Gastrocnemius medialis (tissue), 4 donors: ENCODE data around the gene INPP5D. TPM values are rescaled to one million over a fixed set of nuclear protein-coding genes. Genes with fewer than 3 reads are reported as not detected.

Source experiments
- ATAC-seq, 2 donors: fragments of 150-250 bp; one replicate each; pipeline ENCODE4 v1.9.1; 2016
- DNase-seq, 2 donors: peaks; one replicate each; pipeline ENCODE4 v3.0.0-alpha.2; 2019
- H3K27ac ChIP-seq, 4 donors: fragments of 200-600 bp; sonication (generic); 1 replicate in 1 of 4; 2 replicates in 3 of 4; pipeline ENCODE4 v1.5.1; 2016 to 2018; ENCODE audit warnings: mild to moderate bottlenecking in 2 of 4, moderate library complexity in 1 of 4
- H3K27me3 ChIP-seq, 3 donors: fragments of 200-600 bp; sonication (generic) in 2 of 3; 1 replicate in 1 of 3; 2 replicates in 2 of 3; pipeline versions ENCODE4 v1.5.1 to v1.6.0; 2016 to 2019; ENCODE audit warnings: mild to moderate bottlenecking in 1 of 3, moderate library complexity in 1 of 3
- H3K36me3 ChIP-seq, 2 donors: fragments of 200-600 bp; sonication (generic) in 1 of 2; one replicate each; pipeline ENCODE4 v1.5.1; 2017 to 2018
- H3K4me1 ChIP-seq, 2 donors: fragments of 200-600 bp; sonication (generic) in 1 of 2; one replicate each; pipeline ENCODE4 v1.5.1; 2016 to 2017; ENCODE audit warnings: mild to moderate bottlenecking in 2 of 2
- H3K4me3 ChIP-seq, 4 donors: fragments of 200-600 bp; sonication (generic) in 3 of 4; 1 replicate in 1 of 4; 2 replicates in 3 of 4; pipeline ENCODE4 v1.5.1; 2016 to 2019; ENCODE audit warnings: mild to moderate bottlenecking in 2 of 4
- H3K9me3 ChIP-seq, 3 donors: fragments of 200-600 bp; sonication (generic) in 2 of 3; 1 replicate in 1 of 3; 2 replicates in 2 of 3; pipeline ENCODE4 v1.5.1; 2016 to 2019
- CTCF ChIP-seq, 5 experiments: fragments of 450-650 bp in 3 of 5; fragments of 200-600 bp in 2 of 5; sonication (generic) in 2 of 5; IDR thresholded peaks in 4 of 5; conservative IDR thresholded peaks in 1 of 5; 1 replicate in 4 of 5; 2 replicates in 1 of 5; pipeline ENCODE4 v1.5.1; 2016 to 2019; ENCODE audit warnings: antibody characterized with exemption in 5 of 5, mild to moderate bottlenecking in 3 of 5, moderate library complexity in 3 of 5
- POLR2A ChIP-seq, 2 donors: fragments of 450-650 bp; IDR thresholded peaks; one replicate each; pipeline ENCODE4 v1.6.1; 2017; ENCODE audit warnings: antibody characterized with exemption in 2 of 2, mild to moderate bottlenecking in 2 of 2, moderate library complexity in 2 of 2
- in situ Hi-C, 4 donors: fragments of 200-750 bp; cut with MboI; loops; one replicate each; pipeline versions ENCODE4 v1.15.0 to v1.8.0; 2017; ENCODE audit warnings: low sequenced_read_pairs in 4 of 4
- intact Hi-C: fragments of 100-400 bp; cut with DNase I; formaldehyde crosslinking; loops from one replicate; pipeline ENCODE4 v1.15.1; 2023; ENCODE audit warnings: low total_unique reads
- total RNA-seq, 4 donors: library from RNA; depleted of rRNA; stranded (reverse); fragments of >200 nt; gene quantifications; one replicate each; pipeline versions ENCODE4 v1.1.0 to v1.2.3, GENCODE V29; 2016

INPP5D gene
- total RNA-seq, 4 donors from 2014 or later: 1.7 to 18.7 (median 4.9) TPM

GRCh38 chr2:233208382-233209116 is 148.4 kb downstream of the INPP5D start:
- ATAC-seq (no peak), DNase-seq (no peak)
- Histone ChIP-seq H3K4me3 (no peak overlapping the region), H3K27ac (no peak overlapping the region), H3K36me3 (no peaks in the 10 kb centered on the region), H3K4me1 (peaks cover 0 to 3% of the 10 kb centered on the region in 2 donors), H3K9me3 (no peaks in the 10 kb centered on the region), H3K27me3 (no peaks in the 10 kb centered on the region)
- in situ Hi-C loops (no loop called here), intact Hi-C loops (no loop called here)
- TF ChIP-seq POLR2A (IDR thresholded peaks at IDR 0.05) (no peak), CTCF (IDR thresholded peaks at IDR 0.05 in 4 of 5, conservative IDR thresholded peaks at IDR 0.05 in 1 of 5) (no peak)

GRCh38 chr2:233209117-233209532 is 149.0 kb downstream of the INPP5D start:
- TF ChIP-seq CTCF (IDR thresholded peaks at IDR 0.05 in 4 of 5, conservative IDR thresholded peaks at IDR 0.05 in 1 of 5): no peak
- Histone ChIP-seq H3K4me1 (peaks cover 0 to 3% of the 10 kb centered on the region in 2 donors), H3K36me3 (no peaks in the 10 kb centered on the region), H3K9me3 (no peaks in the 10 kb centered on the region), H3K4me3 (no peak overlapping the region), H3K27me3 (no peaks in the 10 kb centered on the region), H3K27ac (no peak overlapping the region)
- intact Hi-C loops: no loop called here
- no peak for ATAC-seq
- no peak for DNase-seq
- in situ Hi-C loops: no loop called here

GRCh38 chr2:233209533-233210171 is 149.5 kb downstream of the INPP5D start:
- in situ Hi-C loops: no loop called here
- Histone ChIP-seq H3K27me3 (no peaks in the 10 kb centered on the region), H3K4me1 (peaks cover 0 to 3% of the 10 kb centered on the region in 2 donors), H3K27ac (no peak overlapping the region), H3K9me3 (no peaks in the 10 kb centered on the region), H3K36me3 (no peaks in the 10 kb centered on the region), H3K4me3 (no peak overlapping the region)
- intact Hi-C loops: no loop called here
- TF ChIP-seq POLR2A (IDR thresholded peaks at IDR 0.05) (no peak), CTCF (IDR thresholded peaks at IDR 0.05 in 4 of 5, conservative IDR thresholded peaks at IDR 0.05 in 1 of 5) (no peak)
- ATAC-seq: no peak
- DNase-seq: no peak

GRCh38 chr2:233210281-233210680 is 150.1 kb downstream of the INPP5D start:
- intact Hi-C loops (no loop called here), in situ Hi-C loops (no loop called here)
- no peak overlapping the region for H3K27ac ChIP-seq
- no peaks in the 10 kb centered on the region for H3K36me3 ChIP-seq
- H3K9me3 ChIP-seq: no peaks in the 10 kb centered on the region
- H3K4me1 ChIP-seq: peaks cover 0 to 3% of the 10 kb centered on the region in 2 donors
- H3K27me3 ChIP-seq: no peaks in the 10 kb centered on the region
- no peak for ATAC-seq
- TF ChIP-seq POLR2A (IDR thresholded peaks at IDR 0.05) (no peak), CTCF (IDR thresholded peaks at IDR 0.05 in 4 of 5, conservative IDR thresholded peaks at IDR 0.05 in 1 of 5) (no peak)
- no peak for DNase-seq
- H3K4me3 ChIP-seq: no peak overlapping the region
